ENCODE data around the gene EFHC1.

DNA sequence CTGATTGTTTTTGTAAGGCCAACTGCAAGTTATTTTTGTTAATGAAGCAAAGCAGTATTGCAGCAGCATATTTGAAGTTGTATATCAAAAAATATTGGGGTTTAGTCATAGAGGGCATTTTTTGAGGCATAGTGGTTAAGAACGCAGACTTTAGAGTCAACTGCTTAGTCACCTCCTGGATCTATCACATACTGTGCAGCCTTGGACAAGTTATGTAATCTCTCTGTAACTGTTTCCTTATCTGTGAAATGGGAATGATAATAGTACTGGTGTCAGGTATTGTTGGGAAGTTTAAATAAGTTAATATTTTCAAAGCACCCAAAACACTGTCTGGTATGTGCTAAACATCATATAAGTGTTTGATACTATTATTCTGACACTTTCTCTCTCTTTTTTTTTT lies 27.2 kb upstream of the EFHC1 start:
- TF ChIP-seq, protein P1, sequence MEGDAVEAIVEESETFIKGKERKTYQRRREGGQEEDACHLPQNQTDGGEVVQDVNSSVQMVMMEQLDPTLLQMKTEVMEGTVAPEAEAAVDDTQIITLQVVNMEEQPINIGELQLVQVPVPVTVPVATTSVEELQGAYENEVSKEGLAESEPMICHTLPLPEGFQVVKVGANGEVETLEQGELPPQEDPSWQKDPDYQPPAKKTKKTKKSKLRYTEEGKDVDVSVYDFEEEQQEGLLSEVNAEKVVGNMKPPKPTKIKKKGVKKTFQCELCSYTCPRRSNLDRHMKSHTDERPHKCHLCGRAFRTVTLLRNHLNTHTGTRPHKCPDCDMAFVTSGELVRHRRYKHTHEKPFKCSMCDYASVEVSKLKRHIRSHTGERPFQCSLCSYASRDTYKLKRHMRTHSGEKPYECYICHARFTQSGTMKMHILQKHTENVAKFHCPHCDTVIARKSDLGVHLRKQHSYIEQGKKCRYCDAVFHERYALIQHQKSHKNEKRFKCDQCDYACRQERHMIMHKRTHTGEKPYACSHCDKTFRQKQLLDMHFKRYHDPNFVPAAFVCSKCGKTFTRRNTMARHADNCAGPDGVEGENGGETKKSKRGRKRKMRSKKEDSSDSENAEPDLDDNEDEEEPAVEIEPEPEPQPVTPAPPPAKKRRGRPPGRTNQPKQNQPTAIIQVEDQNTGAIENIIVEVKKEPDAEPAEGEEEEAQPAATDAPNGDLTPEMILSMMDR (IDR thresholded peaks at IDR 0.05; ENCODE audit: poor library complexity, severe bottlenecking), result no peak
- TF ChIP-seq POLR2AphosphoS5 (IDR thresholded peaks at IDR 0.05) (no peak), SMC3 (conservative IDR thresholded peaks at IDR 0.05; ENCODE audit: poor library complexity) (no peak), EZH2 (IDR thresholded peaks at IDR 0.05; ENCODE audit: borderline replicate concordance, insufficient read depth, low read length, poor library complexity, severe bottlenecking) (no peak)
- TF ChIP-seq, protein P2, sequence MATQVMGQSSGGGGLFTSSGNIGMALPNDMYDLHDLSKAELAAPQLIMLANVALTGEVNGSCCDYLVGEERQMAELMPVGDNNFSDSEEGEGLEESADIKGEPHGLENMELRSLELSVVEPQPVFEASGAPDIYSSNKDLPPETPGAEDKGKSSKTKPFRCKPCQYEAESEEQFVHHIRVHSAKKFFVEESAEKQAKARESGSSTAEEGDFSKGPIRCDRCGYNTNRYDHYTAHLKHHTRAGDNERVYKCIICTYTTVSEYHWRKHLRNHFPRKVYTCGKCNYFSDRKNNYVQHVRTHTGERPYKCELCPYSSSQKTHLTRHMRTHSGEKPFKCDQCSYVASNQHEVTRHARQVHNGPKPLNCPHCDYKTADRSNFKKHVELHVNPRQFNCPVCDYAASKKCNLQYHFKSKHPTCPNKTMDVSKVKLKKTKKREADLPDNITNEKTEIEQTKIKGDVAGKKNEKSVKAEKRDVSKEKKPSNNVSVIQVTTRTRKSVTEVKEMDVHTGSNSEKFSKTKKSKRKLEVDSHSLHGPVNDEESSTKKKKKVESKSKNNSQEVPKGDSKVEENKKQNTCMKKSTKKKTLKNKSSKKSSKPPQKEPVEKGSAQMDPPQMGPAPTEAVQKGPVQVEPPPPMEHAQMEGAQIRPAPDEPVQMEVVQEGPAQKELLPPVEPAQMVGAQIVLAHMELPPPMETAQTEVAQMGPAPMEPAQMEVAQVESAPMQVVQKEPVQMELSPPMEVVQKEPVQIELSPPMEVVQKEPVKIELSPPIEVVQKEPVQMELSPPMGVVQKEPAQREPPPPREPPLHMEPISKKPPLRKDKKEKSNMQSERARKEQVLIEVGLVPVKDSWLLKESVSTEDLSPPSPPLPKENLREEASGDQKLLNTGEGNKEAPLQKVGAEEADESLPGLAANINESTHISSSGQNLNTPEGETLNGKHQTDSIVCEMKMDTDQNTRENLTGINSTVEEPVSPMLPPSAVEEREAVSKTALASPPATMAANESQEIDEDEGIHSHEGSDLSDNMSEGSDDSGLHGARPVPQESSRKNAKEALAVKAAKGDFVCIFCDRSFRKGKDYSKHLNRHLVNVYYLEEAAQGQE (IDR thresholded peaks at IDR 0.05; ENCODE audit: borderline replicate concordance), result no peak

Measured in neural cell (in vitro differentiated cells).